Jurkat, Clone E6-1 (cell line): ENCODE data around the gene FAM81A.
"Not testable (repeated sequence)": the region's sequence is repeated elsewhere in the genome, so short reads cannot be mapped to it uniquely, and the experiment has no call there.

Experiments
- DNase-seq: peaks from one replicate; pipeline ENCODE4 v3.0.0-alpha.2; 2011; ENCODE audit warnings: low read depth, low spot score
- H3K4me3 ChIP-seq: 2 replicates; pipeline ENCODE4 v1.5.1; 2011; ENCODE audit warnings: mild to moderate bottlenecking, low read length, control low read depth, moderate library complexity

Gene FAM81A

DNA sequence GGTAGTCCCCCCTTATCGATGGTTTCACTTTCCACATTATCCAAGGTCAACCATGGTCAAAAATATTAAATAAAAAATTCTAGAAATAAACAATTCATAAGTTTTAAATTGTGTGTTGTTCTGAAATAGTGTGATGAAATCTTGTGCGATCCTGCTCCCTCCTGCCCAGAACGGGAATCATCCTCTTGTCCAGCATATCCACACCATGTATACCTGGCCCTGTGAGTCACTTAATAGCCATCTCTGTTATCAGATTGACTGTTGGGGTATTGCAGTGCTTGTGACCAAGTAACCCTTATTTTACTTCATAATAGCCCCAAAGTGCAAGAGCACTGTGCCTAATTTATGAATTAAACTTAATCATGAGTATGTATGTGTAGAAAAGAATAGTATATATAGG is 19.1 kb downstream of the FAM81A start:
- DNase-seq = no peak

DNA sequence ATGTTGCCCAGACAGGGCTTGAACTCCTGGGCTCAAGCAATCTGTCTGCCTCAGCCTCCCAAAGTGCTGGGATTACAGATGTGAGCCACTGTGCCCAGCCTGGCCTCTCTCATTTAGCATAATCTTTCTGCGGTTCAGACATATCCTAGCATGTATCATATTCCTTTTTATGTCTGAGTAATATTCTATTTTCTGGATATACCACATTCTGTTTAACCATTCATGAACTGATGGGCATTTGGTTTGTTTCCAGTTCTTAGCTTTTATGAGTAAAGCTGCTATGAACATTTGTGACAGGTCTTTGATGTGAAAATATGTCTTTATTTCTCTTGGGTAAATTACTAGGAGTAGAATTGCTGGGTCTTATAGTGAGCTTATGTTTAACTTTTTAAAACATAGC is 23.5 kb downstream of the FAM81A start:
- H3K4me3 ChIP-seq = no peak overlapping the region
- DNase-seq = no peak

More for the DNA sequence above, 19.1 kb downstream of the FAM81A start:
- no peak overlapping the region for H3K4me3 ChIP-seq

DNA sequence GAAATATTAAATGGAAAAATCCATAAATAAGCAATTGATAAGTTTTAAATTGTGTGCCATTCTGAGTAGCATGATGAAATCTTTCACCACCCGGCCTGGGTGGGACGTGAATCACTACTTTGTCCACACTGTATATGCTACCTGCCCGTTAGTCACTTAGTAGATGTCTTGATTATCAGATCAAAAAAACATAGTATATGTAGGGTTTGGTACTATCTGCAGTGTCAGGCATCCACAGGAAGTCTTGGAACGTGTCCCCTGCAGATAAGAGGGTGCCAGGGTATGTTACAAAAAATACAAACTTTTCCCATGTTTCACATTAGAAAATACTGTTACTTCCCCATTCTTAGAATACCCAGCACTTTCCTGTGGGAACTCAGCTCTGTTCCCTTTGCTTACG is 35.2 kb downstream of the FAM81A start:
- H3K4me3 ChIP-seq = no peak overlapping the region
- no peak for DNase-seq

DNA sequence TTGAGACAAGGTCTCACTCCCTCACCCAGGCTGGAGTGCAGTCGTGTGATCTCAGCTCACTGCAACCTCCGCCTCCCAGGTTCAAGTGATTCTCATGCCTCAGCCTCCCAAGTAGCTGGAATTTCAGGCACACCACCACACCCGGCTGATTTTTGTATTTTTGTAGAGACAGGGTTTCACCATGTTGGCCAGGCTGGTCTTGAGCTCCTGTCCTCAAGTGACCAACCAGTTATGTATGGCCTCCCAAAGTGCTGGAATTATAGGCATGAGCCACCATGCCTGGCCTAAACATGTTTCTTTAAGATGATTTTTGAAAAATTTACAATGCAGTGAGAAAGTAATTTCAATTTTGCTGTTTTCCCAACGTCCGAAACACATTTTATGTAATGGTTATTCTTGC is 37.2 kb downstream of the FAM81A start:
- not testable (repeated sequence) for H3K4me3 ChIP-seq, DNase-seq

DNA sequence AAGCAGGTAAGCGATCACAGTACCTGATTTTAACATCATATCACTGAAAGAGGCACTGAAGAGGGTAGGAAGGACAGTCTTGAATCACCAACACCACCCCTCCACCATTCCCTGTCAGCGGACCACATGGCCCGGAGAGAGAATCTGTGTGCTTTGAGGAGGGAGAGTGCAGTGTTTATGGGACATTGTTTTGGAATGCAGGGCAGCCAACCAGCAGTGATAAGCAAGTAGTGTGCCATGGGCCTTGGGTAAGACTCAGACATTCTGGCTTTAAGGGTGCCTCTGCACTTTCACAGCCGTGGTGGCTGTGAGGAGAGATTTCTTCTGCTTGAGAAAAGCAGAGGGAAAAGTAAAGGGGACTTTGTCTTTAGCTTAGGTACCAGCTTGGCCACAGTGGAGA is 46.4 kb downstream of the FAM81A start:
- no peak overlapping the region for H3K4me3 ChIP-seq
- DNase-seq = no peak

DNA sequence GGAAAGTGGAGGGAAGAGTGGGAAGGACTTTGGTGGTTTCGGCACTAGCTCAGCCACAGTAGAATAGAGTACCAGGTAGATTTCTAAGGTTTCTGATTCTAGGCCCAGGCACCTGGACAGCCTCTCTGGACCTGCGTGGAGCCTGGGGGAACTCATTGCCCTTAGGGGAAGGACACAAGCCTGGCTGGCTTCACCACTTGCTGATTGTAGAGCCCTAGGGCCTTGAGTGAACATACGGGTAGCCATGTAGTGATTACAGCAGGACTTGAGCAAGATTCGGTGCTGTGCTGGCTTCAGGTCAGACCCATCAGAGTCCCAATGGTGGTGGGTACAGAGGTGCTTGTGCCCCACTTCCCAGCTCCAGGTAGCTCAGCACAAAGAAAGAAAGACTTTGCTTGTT is 47.0 kb downstream of the FAM81A start:
- DNase-seq = no peak
- H3K4me3 ChIP-seq = no peak overlapping the region

DNA sequence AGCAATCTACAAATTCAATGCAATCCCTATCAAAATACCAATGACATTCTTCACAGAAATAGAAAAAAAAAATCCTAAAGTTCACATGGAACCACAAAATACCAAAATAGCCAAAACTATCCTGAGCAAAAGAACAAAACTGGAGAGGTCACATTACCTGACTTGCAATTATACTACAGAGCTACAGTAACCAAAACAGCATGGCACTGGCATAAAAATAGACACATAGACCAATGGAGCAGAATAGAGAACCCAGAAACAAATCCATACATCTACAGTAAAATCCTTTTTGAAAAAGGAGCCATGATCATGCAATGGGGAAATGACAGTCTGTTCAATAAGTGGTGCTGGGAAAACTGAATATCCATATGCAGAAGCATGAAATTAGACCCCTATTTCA is 51.5 kb downstream of the FAM81A start:
- DNase-seq, H3K4me3 ChIP-seq: not testable (repeated sequence)

DNA sequence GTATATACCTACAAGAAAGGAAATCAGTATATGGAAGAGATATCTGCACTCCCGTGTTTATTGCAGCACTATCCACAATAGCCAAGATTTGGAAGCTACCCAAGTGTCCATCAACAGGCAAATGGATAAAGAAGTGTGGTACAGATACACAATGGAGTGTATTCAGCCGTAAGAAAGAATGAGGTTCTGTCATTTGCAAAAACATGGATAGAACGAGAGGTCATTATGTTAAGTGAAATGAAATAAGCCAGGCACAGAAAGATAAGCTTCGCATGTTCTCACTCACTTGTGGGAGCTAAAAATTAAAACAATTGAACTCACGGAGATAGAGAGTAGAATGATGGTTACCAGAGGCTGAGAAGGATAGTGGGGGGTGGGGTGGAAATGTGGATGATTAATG is 53.1 kb downstream of the FAM81A start:
- DNase-seq = no peak

DNA sequence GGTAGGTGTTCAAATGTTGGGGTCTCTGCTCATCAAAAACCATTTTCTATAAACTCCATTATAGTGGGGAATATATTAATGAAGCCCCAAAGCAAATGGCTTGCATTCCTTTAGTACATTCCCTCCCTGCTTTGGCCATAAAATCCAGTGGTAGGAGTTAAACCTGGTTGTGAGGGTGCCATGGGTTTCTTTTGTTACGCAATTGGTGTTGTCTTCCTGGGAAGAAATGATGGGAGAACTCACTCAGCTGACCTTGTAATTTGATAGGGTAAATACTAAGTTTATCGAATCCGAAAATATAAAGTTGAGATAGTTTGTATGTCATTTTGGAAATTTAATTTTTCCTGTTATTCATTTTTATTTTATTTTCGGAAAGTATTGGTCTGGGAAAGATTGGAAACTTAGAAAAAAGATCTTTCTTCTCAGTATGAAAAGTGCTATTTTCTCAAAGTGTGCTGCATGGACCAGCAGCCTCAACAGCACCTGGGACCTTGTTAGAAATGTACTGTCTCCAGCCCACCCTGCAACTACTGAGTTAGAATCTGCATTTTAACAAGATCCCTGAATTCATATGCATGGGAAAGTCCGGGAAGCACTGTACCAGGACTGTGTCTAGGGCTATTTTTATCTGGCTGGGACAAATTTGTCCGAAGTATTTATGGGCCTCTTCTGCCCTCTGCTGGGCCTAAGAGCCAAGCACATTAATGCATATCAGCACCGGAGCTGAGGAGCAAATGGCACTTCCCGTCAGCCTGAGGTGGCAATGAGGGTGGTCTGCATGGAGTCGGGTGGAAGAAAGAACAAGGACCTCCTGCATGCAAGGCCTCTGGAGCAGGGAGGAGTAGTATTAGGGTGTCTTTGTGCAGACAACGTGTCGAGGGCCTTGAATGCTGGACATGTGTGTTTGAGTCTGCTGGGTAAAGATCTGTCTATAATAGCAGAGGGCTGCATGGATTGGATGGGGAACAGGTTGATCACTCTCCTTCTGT is 54.7 kb downstream of the FAM81A start:
- DNase-seq = peak; percentile 57
- no peak overlapping the region for H3K4me3 ChIP-seq

More for the DNA sequence above, 53.1 kb downstream of the FAM81A start:
- no peak overlapping the region for H3K4me3 ChIP-seq

DNA sequence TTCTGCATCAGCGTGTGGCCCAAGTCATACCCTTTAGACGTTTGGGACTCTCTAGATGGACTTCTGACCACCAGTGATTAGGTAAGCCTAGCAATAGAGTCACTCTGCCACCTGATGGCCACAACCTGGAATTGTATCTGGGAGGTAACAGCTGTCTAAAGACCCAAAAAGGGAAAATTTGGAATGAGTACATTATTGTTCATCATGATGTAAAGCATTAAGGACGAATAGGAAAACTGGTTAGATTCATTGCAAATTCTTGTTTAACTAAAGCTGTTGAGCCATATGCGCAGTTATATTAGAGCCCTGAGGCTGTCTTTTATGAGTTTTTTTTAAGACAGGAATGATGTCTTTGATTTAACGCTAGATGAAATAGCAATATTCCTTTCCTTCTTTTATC is 63.6 kb downstream of the FAM81A start:
- DNase-seq = no peak
- no peak overlapping the region for H3K4me3 ChIP-seq

DNA sequence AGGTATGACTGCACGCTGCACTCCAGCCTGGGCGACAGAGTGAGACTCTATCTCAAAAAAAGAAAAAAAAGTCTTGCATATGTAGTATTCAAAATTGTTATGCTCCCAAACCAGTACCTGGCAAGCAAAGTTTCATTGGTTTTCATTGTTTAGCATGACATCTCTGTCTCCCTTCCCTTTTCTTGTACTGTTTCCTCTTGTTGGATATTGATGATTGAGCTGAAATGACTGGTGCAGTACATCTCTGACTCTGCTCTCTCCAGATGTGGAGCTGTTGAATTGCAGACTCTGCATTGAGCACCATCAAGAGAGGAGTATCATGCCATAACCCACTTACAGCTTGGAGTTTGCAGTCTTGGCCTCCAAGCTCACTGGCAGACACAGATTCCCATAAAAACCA is 77.2 kb downstream of the FAM81A start:
- no peak for DNase-seq
- H3K4me3 ChIP-seq = no peak overlapping the region

DNA sequence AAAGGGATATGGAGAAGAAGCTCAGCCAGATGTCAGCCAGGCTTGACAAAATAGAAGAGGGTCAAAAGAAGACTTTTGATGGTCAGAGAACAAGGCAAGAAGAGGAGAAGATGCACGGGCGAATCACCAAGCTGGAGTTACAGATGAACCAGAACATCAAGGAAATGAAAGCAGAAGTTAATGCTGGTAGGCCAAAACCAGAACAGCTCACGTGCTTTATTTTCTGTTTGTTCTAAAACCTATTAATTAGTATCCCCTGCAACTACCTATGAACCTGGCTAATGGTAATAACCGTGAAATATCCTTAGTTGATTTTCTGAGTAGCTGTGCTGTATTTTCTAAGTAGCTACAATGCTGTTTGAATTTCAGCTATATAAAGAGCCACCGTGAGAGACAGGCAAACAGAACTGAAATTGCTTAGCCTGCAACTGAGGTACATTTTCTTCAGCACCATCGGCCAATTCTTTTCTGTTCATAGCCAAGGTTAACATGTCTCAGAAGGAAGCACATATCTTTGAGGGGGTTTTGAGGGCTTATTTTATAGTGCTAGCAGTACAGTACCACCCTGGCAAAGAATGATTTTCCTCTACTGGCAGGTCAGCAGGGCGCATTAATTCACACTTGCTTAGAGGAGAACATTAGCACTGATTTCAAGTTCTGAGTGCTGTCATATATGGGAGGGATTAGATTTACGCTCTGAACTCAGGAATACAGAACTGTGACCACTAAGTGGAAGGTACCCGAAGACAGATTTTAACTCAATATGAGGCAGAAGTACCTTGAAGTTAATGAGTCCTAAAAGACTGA is 78.9 kb downstream of the FAM81A start:
- H3K4me3 ChIP-seq = no peak overlapping the region
- no peak for DNase-seq

DNA sequence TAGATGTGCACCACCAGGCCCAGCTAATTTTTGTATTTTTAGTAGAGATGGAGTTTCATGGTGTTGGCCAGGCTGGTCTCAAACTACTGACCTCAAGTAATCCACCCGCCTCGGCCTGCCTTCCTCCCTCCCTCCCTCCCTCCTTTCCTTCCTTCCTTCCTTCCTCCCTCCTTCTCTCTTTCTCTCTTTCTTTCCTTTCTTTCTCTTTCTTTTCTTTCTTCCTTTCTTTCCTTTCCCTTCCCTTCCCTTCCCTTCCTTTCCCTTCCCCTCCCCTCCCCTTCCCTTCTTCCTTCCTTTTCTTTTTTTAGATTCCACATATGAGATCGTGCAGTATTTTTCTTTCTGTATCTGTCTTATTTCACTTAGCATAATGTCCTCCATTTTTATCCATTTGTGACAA is 81.3 kb downstream of the FAM81A start:
- no peak overlapping the region for H3K4me3 ChIP-seq
- DNase-seq = no peak

DNA sequence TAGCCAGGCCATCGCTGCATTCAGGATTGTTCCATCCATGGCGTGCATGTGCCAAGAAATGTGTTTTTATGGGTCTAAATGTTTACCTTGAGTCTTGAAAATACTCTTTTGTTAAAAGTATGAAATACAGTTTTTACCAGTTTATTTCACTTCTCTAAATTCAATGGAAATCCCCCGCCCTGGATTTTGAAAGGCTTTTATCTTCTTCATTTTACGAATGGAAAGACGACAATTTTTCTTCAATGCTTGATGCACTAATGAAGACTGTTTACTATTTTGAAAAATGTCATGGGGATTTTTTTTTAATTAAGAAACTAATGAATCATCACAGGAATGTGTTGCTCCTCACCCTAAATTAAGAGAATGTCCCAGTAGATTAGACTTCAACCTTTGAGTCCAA is 83.5 kb downstream of the FAM81A start:
- DNase-seq = no peak
- no peak overlapping the region for H3K4me3 ChIP-seq

DNA sequence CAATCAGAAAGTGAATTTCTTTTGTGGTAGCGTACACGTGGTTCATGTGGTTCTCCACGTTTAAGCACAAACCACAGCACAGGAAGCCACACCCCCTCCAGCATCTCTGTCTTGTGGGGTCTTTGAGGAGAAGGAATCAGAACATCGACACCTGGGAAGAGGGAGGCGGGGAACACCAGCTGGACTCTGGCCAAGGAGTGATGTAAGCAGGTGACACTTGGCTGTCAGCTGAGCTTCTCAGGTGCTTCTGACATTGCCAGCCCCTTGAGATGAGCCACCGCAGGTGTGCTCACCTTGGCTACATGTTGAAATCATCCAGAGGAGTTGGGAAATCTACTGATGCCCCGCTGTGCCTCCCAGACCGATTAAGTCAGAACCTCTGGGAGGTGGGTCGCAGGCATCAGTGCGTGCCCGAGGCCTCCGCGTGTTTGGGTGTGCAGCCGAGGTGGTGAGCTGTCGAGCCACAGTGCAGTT is 85.0 kb downstream of the FAM81A start:
- peak; percentile 91 for DNase-seq
- H3K4me3 ChIP-seq = no peak overlapping the region

DNA sequence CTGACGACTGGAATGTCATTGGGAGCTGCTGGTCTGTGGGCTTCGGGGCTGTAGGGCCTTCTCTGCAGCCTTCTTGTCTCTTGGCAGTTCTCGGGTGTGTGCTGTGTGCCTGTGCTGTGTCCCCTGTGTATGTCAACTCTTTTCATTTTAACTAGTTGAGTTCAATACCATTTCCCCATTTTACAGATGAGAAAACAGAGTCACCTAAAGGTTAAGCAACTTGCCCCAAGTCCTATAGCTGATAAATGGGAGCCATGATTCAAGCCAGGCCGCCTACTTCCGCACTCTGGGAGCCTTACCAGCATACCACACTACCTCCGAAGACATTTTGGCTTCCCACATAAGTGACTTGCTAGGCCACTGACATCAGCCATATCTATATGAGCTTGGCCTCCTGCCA is 85.7 kb downstream of the FAM81A start:
- DNase-seq = no peak
- no peak overlapping the region for H3K4me3 ChIP-seq

DNA sequence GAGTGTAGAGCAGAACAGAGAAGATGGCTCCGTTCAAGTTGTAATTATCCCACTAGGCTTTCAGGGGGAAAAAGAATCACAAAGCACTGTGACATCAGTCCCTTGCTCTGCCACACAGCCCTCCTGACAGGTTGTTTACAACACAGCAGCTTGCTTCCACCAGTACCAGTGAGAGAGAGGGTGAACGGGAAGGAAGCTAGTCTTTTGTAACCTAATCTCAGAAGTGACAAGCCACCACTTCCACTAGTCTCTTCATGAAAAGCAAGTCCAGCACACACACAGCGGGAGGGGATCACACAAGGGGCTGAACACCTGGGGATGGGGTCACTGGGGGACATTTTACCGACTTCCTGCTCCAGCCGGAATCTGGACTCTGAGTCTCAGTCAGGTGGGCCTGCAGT is 86.3 kb downstream of the FAM81A start:
- H3K4me3 ChIP-seq = no peak overlapping the region
- no peak for DNase-seq

DNA sequence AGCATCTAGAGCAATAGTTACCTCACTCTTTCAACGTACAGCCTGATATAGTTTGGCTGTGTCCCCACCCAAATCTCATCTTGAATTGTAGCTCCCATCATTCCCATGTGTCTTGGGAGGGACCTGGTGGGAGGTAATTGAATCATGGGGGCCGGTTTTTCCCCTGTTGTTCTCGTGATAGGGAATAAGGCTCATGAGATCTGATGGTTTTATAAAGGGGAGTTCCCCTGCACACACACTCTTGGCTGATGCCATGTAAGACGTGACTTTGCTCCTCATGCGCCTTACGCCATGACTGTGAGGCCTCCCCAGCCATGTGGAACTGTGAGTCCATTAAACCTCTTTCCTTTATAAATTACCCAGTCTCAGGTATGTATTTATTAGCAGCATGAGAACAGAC is 88.5 kb downstream of the FAM81A start:
- not testable (repeated sequence) for DNase-seq, H3K4me3 ChIP-seq

DNA sequence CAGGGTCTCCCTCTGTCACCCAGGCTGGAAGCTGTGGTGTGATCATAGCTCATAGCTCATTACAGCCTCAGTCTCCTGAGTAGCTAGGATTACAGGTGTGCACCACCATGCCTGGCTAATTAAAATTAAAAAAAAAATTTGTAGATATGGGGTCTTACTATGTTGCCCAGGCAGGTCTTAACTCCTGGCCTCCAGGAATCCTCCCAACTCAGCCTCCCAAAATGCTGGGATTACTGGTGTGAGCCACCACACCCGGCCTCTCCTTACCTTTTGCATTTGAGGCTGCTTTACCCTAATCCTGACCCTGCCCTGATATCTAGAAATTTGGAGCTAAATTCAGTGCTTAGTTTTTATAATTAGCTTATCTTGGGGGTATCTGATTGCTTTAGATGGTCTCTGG is 90.4 kb downstream of the FAM81A start:
- no peak for DNase-seq
- no peak overlapping the region for H3K4me3 ChIP-seq

DNA sequence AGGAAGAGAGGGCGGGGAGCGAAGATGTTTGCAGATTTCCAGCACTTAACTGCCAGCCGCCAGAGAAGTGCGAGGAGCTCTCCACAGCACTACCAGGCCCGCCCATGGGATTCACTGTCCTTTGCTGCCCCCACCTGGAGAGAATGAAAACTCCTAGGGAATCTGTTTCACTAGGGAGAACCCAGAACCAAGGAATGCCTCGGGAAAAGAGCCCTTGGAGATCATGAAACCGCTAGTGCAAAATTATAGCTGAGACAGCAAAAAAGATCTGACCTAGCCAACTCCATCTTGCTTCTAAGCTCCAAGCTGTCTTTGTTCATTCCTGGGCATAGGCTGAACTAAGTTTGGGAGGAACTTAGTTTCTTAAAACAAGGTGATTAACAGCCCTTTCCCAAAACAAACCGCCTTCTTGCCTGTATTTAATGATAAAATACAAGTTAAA is 91.0 kb downstream of the FAM81A start:
- DNase-seq = peak; percentile 50

More for the DNA sequence above, 91.0 kb downstream of the FAM81A start:
- no peak overlapping the region for H3K4me3 ChIP-seq
